Activated CD8-positive, alpha-beta T cell treated with anti-CD3 and anti-CD28 coated beads for 36 hours (primary cell): ENCODE measurements around the gene PSMA7. TPM values are rescaled to one million over a fixed set of nuclear protein-coding genes. Genes with fewer than 3 reads are reported as not detected.

ENCODE experiments used
- ATAC-seq: fragments of 200-7000 bp; cut with Tn5 transposase; one replicate; pipeline ENCODE4 v1.10.0; 2021; ENCODE audit warnings: mild to moderate bottlenecking, moderate library complexity
- CTCF ChIA-PET: fragments of 350-600 bp; sonication (Branson Sonifier 250); formaldehyde crosslinking; loops from one replicate; lab custom pipeline; 2021; ENCODE audit warnings: antibody characterized with exemption; lab: Charles Lee
- POLR2A ChIA-PET: fragments of 350-600 bp; sonication (Branson Sonifier 250); formaldehyde crosslinking; loops from one replicate; lab custom pipeline; 2021; ENCODE audit warnings: antibody characterized with exemption; lab: Charles Lee
- DNase-seq: peaks from one replicate; pipeline ENCODE4 v3.0.0-alpha.2; 2020
- H3K27ac Mint-ChIP-seq: one replicate; pipeline ENCODE4 v1.8.0; 2021; ENCODE audit warnings: mild to moderate bottlenecking, mixed read lengths
- H3K27me3 Mint-ChIP-seq: one replicate; pipeline ENCODE4 v1.8.0; 2021; ENCODE audit warnings: mixed read lengths
- H3K36me3 Mint-ChIP-seq: one replicate; pipeline ENCODE4 v1.8.0; 2021; ENCODE audit warnings: low read depth, mixed read lengths
- H3K4me1 Mint-ChIP-seq: one replicate; pipeline ENCODE4 v1.8.0; 2021; ENCODE audit warnings: low read depth, mixed read lengths
- H3K4me3 Mint-ChIP-seq: one replicate; pipeline ENCODE4 v1.8.0; 2021; ENCODE audit warnings: mild to moderate bottlenecking, moderate library complexity, mixed read lengths
- H3K9me3 Mint-ChIP-seq: one replicate; pipeline ENCODE4 v1.8.0; 2021; ENCODE audit warnings: mixed read lengths
- intact Hi-C: fragments of 100-400 bp; cut with micrococcal nuclease; formaldehyde crosslinking; loops from one replicate; pipeline ENCODE4 v1.10.0; 2022
- total RNA-seq, 2 experiments: library from RNA; stranded (reverse); gene quantifications; one replicate each; pipeline ENCODE4 v1.2.3, GENCODE V29; 2021
- TF ChIP-seq, protein P1 (sequence below): fragments of 200-600 bp; IDR thresholded peaks from one replicate; pipeline ENCODE4 v1.8.0; 2022; ENCODE audit warnings: antibody characterized with exemption, mild to moderate bottlenecking

PSMA7 gene
- total RNA-seq, 2 experiments from 2014 or later: 286 to 289 TPM

DNA sequence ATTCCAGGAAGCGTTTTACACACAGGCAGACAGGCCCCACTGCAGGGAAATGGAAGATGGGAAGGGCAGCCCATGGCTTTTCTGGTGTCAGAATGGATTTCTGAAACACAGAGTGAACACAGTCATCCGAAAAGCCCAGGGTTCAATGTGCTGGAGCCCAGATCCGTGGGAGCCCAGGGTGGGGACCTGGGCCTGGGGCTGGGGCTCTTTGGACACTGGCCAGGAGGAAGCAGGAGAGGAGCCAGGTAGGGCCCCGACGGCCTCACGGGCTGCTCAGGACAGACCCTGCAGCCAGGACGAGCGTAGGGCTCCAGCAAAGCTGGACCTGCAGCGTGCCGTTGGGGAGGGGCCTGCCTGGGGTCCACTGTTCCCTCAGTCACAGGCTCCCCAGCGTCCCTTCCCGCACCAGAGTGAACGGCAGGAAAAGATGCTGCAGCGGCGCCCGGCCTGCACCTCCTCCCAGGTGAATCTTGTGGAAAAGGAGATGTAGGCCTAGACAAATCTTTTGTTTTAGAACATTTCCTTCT, 45.2 kb downstream of the PSMA7 start:
- Mint-ChIP-seq H3K27me3 (no peaks in the 10 kb centered on the region), H3K27ac (no peak overlapping the region), H3K9me3 (peaks cover 14% of the 10 kb centered on the region), H3K4me3 (no peak overlapping the region), H3K36me3 (peaks cover 1% of the 10 kb centered on the region), H3K4me1 (no peaks in the 10 kb centered on the region)
- DNase-seq (no peak), ATAC-seq (no peak)
- TF ChIP-seq, protein P1, sequence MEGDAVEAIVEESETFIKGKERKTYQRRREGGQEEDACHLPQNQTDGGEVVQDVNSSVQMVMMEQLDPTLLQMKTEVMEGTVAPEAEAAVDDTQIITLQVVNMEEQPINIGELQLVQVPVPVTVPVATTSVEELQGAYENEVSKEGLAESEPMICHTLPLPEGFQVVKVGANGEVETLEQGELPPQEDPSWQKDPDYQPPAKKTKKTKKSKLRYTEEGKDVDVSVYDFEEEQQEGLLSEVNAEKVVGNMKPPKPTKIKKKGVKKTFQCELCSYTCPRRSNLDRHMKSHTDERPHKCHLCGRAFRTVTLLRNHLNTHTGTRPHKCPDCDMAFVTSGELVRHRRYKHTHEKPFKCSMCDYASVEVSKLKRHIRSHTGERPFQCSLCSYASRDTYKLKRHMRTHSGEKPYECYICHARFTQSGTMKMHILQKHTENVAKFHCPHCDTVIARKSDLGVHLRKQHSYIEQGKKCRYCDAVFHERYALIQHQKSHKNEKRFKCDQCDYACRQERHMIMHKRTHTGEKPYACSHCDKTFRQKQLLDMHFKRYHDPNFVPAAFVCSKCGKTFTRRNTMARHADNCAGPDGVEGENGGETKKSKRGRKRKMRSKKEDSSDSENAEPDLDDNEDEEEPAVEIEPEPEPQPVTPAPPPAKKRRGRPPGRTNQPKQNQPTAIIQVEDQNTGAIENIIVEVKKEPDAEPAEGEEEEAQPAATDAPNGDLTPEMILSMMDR: no peak
- POLR2A ChIA-PET: interaction anchor here (1.2 kb wide), 1 partner anchor 32 kb away, joined by 3 read pairs; no protein-coding TSS in a partner anchor
- CTCF ChIA-PET: interaction anchor here (1.3 kb wide), 1 partner anchor 21 kb away, joined by 3 read pairs; no protein-coding TSS in a partner anchor
- intact Hi-C loops: no loop called here

DNA sequence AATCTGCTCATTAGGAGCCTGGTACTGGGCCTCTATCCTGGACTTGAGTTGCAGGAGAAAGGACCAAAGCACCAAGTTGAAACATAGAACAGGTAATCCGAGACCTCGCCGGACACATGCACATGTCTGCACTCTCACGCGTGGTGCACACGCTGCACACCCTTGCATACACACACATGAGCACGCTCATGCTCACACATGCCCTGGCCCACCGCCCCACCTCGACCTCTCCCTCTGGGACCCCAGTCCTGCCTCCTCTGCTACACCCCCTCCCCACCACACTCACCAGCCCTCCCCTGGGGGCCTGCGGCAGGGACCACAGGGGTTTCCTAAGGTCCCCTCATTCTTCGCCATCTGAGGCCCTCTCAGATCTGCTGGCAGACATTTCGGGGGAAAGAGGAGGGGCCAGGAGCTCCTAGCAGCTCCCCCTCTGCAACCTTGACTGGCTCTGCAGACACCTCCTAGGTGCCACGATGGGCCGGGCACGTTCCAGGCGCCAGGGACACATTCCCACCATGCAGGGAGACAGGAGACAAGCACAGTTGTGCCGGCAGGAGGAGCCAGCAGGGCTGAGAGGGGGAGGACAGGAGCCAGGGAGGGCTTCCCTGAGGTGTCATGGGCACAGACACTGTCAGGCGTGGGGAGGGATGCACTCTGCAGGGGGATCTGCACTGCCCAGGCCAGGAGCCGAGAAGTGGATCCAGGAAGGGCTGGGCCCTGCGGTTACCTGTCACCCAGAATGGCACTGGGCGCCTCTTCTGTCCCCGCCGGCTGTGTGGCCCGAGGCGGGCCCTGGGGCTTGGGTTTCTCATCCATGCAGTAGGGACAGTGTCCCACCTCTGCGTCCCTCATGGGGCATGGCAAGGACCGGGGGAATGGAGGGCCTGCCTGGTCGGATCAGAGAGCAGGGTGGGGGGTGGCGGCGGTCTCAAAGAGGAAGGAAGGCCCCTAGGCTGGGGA, 46.5 kb downstream of the PSMA7 start:
- ATAC-seq (no peak), DNase-seq (no peak)
- intact Hi-C loops: no loop called here
- no peaks in the 10 kb centered on the region for H3K4me1 Mint-ChIP-seq
- ChIA-PET POLR2A (no interaction called here), CTCF (no interaction called here)
- no peak overlapping the region for H3K27ac Mint-ChIP-seq
- H3K9me3 Mint-ChIP-seq: peaks cover 11% of the 10 kb centered on the region
- peaks cover 3% of the 10 kb centered on the region for H3K36me3 Mint-ChIP-seq
- TF ChIP-seq, protein P1: no peak
- H3K27me3 Mint-ChIP-seq: no peaks in the 10 kb centered on the region
- no peak overlapping the region for H3K4me3 Mint-ChIP-seq

DNA sequence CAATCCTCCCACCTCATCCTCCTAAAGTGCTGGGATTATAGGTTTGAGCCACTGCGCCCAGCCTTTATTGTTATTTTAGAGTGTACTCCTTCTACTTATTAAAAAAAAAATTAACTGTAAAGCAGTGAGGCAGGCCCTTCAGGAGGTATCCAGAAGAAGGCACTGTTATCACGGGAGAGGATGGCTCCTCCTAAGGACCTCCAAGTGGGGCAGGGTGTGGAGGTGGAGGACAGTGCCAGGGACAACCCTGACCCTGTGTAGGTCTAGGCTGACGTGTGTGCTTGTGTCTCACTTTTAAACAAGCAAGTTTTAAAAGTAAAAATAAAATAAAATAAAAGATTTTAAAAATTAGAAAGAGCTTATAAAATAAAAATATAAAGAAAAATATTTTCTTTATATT, 53.8 kb downstream of the PSMA7 start:
- Mint-ChIP-seq H3K27ac (no peak overlapping the region), H3K27me3 (peaks cover 2% of the 10 kb centered on the region), H3K9me3 (peaks cover 3% of the 10 kb centered on the region), H3K4me1 (no peaks in the 10 kb centered on the region), H3K36me3 (peaks cover 2% of the 10 kb centered on the region), H3K4me3 (no peak overlapping the region)
- TF ChIP-seq, protein P1: no peak
- ATAC-seq (no peak), DNase-seq (no peak)
- intact Hi-C loops: no loop called here
- CTCF ChIA-PET: interaction anchor here (1.6 kb wide), 1 partner anchor 12 kb away, joined by 4 read pairs; no protein-coding TSS in a partner anchor
- POLR2A ChIA-PET: no interaction called here

DNA sequence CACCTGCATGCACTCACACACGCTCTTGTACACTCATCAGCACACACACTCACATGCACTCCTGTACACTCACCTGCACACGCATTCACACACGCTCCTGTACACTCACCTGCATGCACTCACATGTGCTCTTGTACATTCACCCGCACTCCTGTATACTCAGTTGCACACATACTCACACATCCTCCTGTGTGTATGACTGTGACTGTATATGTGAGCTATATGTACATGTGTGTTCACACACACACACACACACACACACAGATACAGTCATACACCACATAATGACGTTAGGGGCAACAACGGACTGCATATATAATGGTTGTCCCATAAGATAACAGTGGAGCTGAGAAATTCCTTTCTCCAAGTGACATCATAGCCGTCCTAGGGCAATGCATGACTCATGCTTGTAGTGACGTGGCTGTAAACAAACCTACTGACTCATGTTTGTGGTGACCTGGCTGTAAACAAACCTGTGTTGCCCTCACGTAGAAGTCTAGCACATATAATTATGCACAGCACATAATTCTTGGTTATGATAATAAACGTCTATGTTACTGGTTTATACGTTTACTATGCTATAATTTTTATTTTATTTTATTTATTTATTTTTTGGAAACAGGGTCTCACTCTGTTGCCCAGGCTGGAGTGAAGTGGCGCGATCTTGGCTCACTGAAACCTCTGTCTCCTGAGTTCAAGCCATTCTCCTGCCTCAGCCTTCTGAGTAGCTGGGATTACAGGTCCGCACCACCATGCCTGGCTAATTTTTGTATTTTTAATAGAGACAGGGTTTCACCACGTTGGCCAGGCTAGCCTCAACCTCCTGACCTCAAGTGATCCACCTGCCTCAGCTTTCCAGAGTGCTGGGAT, 54.7 kb downstream of the PSMA7 start:
- DNase-seq (peak; percentile 12), ATAC-seq (peak; percentile 55)
- ChIA-PET POLR2A (no interaction called here), CTCF (interaction anchor here (1.6 kb wide), 1 partner anchor 11 kb away, joined by 4 read pairs; no protein-coding TSS in a partner anchor)
- intact Hi-C loops: no loop called here
- no peaks in the 10 kb centered on the region for H3K4me1 Mint-ChIP-seq
- TF ChIP-seq, protein P1: no peak
- peaks cover 2% of the 10 kb centered on the region for H3K27me3 Mint-ChIP-seq
- no peak overlapping the region for H3K4me3 Mint-ChIP-seq
- peaks cover 2% of the 10 kb centered on the region for H3K36me3 Mint-ChIP-seq
- H3K9me3 Mint-ChIP-seq: peaks cover 2% of the 10 kb centered on the region
- no peak overlapping the region for H3K27ac Mint-ChIP-seq
